Parathyroid adenoma (tissue), 2 donors: ENCODE results near the gene DLGAP1.
A peak's percentile ranks its signal among the peaks of the same experiment; 100 is the strongest.

ENCODE experiments used
- H2AFZ ChIP-seq: fragments of 300-600 bp; sonication (generic); one replicate; pipeline ENCODE4 v1.7.0; 2017; ENCODE audit warnings: antibody characterized with exemption, mild to moderate bottlenecking
- H3K27ac ChIP-seq: fragments of 300-600 bp; sonication (generic); one replicate; pipeline ENCODE4 v1.7.0; 2017
- H3K27me3 ChIP-seq: fragments of 300-600 bp; sonication (generic); one replicate; pipeline ENCODE4 v1.7.0; 2017; ENCODE audit warnings: low read length; ENCODE audit not compliant: control insufficient read depth, insufficient read depth
- H3K36me3 ChIP-seq: fragments of 300-600 bp; sonication (generic); one replicate; pipeline ENCODE4 v1.7.0; 2017; ENCODE audit warnings: low read length; ENCODE audit not compliant: control insufficient read depth, insufficient read depth
- H3K4me1 ChIP-seq: fragments of 300-600 bp; sonication (generic); one replicate; pipeline ENCODE4 v1.7.0; 2017; ENCODE audit warnings: control low read depth
- H3K4me2 ChIP-seq: fragments of 300-600 bp; sonication (generic); one replicate; pipeline ENCODE4 v1.7.0; 2017; ENCODE audit warnings: low read length
- H3K4me3 ChIP-seq: fragments of 300-600 bp; sonication (generic); one replicate; pipeline ENCODE4 v1.7.0; 2017; ENCODE audit warnings: low read depth, low read length
- H3K79me2 ChIP-seq: fragments of 300-600 bp; sonication (generic); one replicate; pipeline ENCODE4 v1.7.0; 2017; ENCODE audit warnings: control low read depth
- H3K9ac ChIP-seq: fragments of 300-600 bp; sonication (generic); one replicate; pipeline ENCODE4 v1.7.0; 2017; ENCODE audit warnings: mild to moderate bottlenecking
- H3K9me3 ChIP-seq: fragments of 300-600 bp; sonication (generic); one replicate; pipeline ENCODE4 v1.7.0; 2017; ENCODE audit warnings: low read length; ENCODE audit not compliant: control insufficient read depth
- TF ChIP-seq, protein P1 (sequence below): fragments of 300-600 bp; sonication (generic); IDR thresholded peaks from one replicate; pipeline ENCODE4 v1.7.0; 2017; ENCODE audit warnings: antibody characterized with exemption, mild to moderate bottlenecking
- donor health status: primary hyperparathyroidism.

Gene DLGAP1

DNA sequence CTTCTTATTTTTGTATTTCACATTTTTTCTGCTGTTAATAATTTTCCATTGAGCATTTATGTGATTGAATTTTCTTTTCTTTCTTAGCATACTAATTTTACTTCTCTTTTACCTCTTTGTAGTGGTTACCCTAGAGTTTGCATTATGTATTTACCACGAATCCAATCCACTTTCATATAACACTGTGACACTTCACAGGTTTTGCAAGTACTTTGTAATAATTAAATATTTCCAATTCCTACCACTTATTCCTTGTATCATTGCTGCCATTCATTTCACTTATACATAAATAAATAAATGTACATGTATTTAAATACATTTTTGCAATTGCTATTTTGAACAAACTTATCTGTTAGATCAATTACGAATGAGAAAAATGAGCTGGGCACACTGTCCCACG is 894.4 kb downstream of the DLGAP1 start:
- Histone ChIP-seq H3K9ac (no peak overlapping the region), H3K79me2 (no peaks in the 10 kb centered on the region), H2AFZ (no peak overlapping the region), H3K4me1 (no peaks in the 10 kb centered on the region), H3K9me3 (no peaks in the 10 kb centered on the region), H3K36me3 (no peaks in the 10 kb centered on the region), H3K4me3 (no peak overlapping the region), H3K27ac (no peak overlapping the region), H3K4me2 (no peak overlapping the region), H3K27me3 (no peaks in the 10 kb centered on the region)
- TF ChIP-seq, protein P1, sequence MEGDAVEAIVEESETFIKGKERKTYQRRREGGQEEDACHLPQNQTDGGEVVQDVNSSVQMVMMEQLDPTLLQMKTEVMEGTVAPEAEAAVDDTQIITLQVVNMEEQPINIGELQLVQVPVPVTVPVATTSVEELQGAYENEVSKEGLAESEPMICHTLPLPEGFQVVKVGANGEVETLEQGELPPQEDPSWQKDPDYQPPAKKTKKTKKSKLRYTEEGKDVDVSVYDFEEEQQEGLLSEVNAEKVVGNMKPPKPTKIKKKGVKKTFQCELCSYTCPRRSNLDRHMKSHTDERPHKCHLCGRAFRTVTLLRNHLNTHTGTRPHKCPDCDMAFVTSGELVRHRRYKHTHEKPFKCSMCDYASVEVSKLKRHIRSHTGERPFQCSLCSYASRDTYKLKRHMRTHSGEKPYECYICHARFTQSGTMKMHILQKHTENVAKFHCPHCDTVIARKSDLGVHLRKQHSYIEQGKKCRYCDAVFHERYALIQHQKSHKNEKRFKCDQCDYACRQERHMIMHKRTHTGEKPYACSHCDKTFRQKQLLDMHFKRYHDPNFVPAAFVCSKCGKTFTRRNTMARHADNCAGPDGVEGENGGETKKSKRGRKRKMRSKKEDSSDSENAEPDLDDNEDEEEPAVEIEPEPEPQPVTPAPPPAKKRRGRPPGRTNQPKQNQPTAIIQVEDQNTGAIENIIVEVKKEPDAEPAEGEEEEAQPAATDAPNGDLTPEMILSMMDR, result no peak

DNA sequence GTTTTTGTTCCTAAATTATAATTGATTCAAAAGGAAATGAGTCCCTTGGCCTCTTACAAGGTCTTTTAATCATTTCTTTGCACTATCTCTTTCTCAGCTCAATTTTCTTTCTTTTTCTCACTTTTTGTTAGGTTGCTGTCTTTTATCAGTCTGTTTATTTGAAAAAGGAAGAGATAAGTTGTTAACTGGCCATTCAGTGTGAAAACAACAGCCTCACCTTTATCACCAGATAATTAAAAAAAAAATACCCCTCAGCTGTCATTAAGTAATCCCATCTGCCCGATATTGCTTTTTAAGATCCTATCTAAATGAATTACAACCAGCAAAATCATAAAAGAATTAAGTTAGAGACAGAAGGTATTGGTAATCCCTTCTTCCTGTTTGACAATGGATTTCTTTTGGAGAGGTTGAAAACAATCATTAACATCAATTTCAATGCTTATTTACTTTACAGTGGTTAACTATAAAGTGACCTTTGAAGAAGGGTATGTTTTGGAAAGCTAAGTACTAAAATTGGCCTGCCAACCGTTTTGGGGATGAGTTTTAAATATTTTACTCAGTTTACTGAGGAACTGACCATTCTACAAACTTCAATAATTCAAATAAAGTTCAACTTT is 900.2 kb downstream of the DLGAP1 start:
- no peak overlapping the region for H3K27ac ChIP-seq
- H3K4me1 ChIP-seq, result no peaks in the 10 kb centered on the region
- H3K9me3 ChIP-seq, result no peaks in the 10 kb centered on the region
- H3K36me3 ChIP-seq, result no peaks in the 10 kb centered on the region
- no peak overlapping the region for H2AFZ ChIP-seq
- H3K4me3 ChIP-seq, result no peak overlapping the region
- H3K4me2 ChIP-seq, result no peak overlapping the region
- TF ChIP-seq, protein P1, result no peak
- no peak overlapping the region for H3K9ac ChIP-seq
- no peaks in the 10 kb centered on the region for H3K79me2 ChIP-seq
- no peaks in the 10 kb centered on the region for H3K27me3 ChIP-seq

DNA sequence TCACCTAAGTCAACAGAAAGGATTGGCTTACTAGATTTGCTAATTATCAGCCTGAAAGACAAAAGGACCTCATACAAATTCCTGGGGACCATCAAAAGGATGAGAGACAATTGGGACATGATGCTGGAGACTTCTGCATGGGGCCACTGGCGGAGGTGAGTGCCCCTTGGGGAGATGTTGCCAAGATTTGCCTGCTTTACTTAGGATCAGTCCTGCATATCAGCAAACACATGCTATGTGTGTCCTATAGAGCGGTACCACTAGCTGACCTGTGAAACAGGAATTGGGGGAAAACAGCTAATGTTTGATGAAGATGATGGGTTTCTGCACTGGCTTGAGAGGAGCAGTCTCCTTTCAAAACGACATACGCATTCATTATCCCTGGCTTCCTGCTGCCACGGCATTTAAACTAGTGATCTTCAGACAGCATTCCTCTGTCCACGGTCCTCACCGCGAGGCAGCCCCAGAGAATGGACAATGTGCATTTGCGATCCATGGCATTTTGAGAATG is 901.0 kb downstream of the DLGAP1 start:
- H3K27me3 ChIP-seq, result no peaks in the 10 kb centered on the region
- H2AFZ ChIP-seq, result no peak overlapping the region

DNA sequence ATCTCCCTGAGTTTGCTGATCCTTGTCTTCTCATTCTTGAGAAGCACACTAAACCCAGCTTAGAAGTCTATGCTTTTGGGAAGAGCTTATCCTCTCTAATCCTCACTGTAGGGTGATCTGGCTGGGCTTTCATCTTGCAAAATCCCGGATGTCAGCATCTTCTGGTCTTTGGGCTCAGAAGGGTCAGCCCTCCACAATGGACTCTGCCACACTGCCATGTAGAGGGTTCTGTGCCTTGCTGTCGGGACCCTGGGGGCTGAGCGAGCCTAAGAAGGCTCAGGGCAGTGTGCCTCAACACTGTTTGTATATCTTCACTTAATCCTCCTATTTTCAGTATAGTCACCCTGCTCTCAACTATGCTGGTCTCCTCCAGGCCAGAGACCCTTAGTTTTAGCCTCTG is 902.8 kb downstream of the DLGAP1 start:
- no peak overlapping the region for H3K4me2 ChIP-seq
- no peaks in the 10 kb centered on the region for H3K4me1 ChIP-seq
- H2AFZ ChIP-seq, result peak overlapping the region; percentile 1
- H3K4me3 ChIP-seq, result no peak overlapping the region
- no peaks in the 10 kb centered on the region for H3K9me3 ChIP-seq
- H3K27ac ChIP-seq, result no peak overlapping the region
- no peaks in the 10 kb centered on the region for H3K79me2 ChIP-seq
- TF ChIP-seq, protein P1, result no peak
- no peak overlapping the region for H3K9ac ChIP-seq
- no peaks in the 10 kb centered on the region for H3K36me3 ChIP-seq
- no peaks in the 10 kb centered on the region for H3K27me3 ChIP-seq

More for the DNA sequence above, 901.0 kb downstream of the DLGAP1 start:
- Histone ChIP-seq H3K4me2 (no peak overlapping the region), H3K4me3 (no peak overlapping the region), H3K4me1 (no peaks in the 10 kb centered on the region), H3K9me3 (no peaks in the 10 kb centered on the region), H3K9ac (no peak overlapping the region), H3K36me3 (no peaks in the 10 kb centered on the region), H3K79me2 (no peaks in the 10 kb centered on the region), H3K27ac (no peak overlapping the region)
- TF ChIP-seq, protein P1, result no peak
